GM21367 (cell line): ENCODE measurements around the gene CEMIP.
"Not testable (repeated sequence)": the region's sequence is repeated elsewhere in the genome, so short reads cannot be mapped to it uniquely, and the experiment has no call there.

ENCODE experiments used
- ATAC-seq: cut with Tn5 transposase; IDR thresholded peaks from one replicate; pipeline ENCODE4 v1.9.1; 2021; ENCODE audit not compliant: unreplicated experiment

The CEMIP gene

DNA sequence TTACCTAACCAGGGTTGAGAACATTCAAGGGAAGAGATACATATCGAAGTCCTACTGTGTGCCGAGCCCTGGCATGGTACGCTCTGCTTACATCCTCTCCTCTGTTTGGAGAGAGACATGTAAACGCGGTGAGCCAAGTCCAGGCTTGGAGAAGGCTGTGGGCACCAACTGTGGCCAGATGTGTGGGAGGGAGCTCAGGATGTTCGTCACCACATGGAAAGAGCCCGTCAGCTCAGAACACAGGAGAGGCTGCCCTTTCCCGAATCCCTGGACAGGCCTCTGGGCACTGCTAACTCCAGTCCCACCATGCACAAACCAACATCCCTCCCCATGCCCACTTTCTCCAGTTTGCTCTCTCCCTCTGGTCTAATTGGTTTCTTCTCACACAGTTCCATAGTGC, 167.4 kb downstream of the CEMIP start:
- ATAC-seq, result no peak

- no peak for ATAC-seq
Measured at GRCh38 chr15:80948651-80949292, 169.6 kb downstream of the CEMIP start.

DNA sequence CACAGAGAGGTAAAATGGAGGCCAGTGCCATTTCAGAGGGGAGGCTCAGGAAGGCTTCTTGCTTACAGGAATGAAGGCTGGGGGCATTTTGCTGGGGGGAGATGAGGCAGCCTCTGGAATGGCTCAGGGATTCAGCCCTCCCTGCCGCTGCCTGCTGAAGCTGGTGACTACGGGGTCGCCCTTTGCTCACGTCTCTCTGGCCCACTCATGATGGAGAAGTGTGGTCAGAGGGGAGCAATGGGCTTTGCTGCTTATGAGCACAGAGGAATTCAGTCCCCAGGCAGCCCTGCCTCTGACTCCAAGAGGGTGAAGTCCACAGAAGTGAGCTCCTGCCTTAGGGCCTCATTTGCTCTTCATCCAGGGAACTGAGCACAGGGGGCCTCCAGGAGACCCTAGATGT, 170.6 kb downstream of the CEMIP start:
- no peak for ATAC-seq

DNA sequence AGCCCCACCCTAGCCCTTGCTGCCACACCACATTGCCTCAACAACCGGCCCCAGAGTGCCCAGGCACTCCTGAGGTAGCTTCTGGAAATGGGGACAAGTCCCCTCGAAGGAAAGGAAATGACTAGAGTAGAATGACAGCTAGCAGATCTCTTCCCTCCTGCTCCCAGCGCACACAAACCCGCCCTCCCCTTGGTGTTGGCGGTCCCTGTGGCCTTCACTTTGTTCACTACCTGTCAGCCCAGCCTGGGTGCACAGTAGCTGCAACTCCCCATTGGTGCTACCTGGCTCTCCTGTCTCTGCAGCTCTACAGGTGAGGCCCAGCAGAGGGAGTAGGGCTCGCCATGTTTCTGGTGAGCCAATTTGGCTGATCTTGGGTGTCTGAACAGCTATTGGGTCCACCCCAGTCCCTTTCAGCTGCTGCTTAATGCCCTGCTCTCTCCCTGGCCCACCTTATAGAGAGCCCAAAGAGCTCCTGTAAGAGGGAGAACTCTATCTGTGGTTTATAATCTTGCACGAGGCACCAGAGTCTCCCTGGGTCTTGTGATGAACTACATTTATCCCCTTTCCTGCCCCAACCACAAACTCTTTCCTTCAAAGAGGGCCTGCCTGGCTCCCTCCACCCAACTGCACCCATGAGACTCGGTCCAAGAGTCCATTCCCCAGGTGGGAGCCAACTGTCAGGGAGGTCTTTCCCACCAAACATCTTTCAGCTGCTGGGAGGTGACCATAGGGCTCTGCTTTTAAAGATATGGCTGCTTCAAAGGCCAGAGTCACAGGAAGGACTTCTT, 171.3 kb downstream of the CEMIP start:
- ATAC-seq, result no peak

DNA sequence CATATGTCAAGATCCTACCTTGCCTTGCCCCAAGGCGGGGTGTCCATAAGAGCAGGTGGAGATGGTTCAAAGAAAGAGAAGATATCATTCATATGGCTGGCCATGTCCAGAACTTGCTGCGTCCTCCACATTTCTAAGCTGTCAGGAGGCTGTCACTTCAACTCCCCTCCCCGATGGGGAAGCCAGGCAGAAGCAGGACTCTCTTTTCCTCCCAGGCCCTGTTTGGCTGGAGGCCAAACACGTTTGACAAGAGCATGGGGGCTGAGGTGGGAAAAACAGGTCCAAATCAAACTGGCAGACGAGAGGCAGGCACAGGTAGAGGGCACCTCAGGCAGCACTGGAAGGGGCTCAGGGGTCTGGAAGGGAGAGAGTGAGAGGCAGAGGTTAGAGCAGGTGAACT, 172.8 kb downstream of the CEMIP start:
- ATAC-seq, result no peak

- ATAC-seq, result no peak
Measured at GRCh38 chr15:80953001-80953952, 174.1 kb downstream of the CEMIP start.

DNA sequence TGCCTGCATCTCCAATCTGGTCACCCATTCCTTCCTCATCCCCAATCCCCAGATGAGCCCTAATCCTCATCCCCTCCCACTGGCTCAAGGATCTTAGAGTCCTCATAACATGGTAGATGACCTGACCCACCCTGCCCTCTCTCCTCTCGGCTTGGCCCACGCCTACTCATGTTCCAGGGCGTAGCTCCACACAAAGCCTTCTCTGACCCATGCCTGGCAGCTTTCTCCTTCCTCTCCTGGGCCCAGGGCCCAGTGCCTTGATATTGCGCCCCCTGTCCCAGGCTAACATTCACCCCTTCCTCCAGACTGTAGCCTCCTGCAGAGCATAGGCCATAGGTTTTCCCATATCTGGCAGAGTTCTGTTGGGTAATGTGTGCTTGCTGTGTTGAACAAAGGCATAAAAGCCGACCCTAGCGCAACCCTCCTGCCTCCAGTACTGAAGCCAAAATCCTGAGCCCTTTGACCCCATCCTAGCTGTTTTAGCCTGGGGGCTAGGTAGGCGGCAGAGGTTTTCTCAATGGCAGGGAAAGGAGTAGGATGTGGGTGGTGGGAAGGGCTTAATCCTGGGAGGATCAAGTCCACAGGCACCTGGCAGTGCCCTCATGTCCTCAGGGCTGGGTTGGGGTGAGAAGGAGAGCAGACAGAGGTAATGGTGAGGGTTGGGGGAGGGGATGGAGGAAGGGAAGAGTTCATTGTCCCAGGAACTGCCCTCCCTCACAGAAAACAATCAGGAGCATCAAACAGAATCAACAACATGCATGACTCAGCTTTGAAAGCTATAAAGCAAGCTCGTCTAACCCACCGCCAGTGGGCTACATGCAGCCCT, 175.0 kb downstream of the CEMIP start:
- ATAC-seq, result no peak

DNA sequence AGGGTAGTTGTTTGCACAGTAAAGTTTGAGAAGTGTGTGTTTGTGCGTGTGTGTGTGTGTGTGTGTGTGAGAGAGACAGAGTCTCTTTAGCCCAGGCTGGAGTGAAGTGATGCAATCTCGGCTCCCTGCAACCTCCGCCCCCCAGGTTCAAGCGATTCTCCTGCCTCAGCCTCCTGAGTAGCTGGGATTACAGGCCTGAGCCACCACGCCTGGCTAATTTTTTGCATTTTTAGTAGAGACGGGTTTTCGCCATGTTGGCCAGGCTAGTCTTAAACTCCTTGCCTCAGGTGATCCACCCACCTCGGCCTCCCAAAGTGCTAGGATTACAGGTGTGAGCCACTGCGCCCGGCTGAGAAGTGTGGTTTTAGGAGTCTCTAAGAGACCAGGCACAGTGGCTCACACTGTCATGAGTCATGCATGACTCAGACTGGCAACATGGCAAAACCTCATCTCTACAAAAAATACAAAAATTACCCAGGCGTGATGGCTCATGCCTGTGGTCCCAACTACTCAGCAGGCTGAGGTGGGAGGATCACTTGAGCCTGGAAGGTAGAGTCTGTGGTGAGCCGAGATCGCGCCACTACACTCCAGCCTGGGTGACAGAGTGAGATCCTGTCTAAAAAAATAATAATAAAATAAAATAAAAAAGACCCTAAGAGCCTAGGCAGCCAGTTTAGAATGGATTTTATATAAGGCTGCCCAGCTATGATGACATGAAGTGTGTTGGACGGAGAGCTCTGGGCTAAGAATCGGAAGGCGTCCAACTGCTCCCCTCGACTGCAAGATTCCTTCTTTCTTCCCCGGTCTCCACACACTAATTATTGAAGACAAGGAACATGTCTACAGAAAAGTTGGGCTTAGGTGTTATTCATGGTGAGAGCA, 176.6 kb downstream of the CEMIP start:
- ATAC-seq, result not testable (repeated sequence)

DNA sequence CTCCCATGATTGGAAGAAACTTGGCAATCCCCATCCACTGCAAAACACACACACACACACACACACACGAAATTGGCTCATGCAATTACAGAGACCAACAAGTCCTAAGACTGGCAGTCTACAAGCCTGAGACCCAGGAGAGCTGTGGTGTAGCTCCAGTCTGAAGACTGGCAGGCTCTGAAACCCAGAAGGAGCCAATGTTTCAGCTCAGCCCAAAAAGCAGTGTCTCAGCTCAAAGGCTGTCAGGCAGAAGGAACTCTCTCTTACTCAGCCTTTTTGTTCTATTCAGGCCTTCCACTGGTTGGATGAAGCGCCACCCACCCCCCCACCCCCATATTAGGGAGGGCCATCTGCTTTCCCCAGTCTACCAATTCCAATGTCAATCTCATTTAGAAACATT, 178.4 kb downstream of the CEMIP start:
- ATAC-seq, result no peak

- no peak for ATAC-seq
Measured at GRCh38 chr15:80957976-80958375, 178.8 kb downstream of the CEMIP start.

- no peak for ATAC-seq
Measured at GRCh38 chr15:80958818-80959495, 179.8 kb downstream of the CEMIP start.

DNA sequence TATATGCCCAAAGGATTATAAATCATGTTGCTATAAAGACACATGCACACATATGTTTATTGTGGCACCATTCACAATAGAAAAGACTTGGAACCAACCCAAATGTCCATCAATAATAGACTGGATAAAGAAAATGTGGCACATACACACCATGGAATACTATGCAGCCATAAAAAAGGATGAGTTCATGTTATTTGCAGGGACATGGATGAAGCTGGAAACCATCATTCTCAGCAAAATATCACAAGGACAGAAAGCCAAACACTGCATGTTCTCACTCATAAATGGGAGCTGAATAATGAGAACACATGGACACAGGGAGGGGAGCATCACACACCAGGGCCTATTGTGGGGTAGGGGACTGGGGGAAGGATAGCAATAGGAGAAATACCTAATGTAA, 186.3 kb downstream of the CEMIP start:
- ATAC-seq, result not testable (repeated sequence)

DNA sequence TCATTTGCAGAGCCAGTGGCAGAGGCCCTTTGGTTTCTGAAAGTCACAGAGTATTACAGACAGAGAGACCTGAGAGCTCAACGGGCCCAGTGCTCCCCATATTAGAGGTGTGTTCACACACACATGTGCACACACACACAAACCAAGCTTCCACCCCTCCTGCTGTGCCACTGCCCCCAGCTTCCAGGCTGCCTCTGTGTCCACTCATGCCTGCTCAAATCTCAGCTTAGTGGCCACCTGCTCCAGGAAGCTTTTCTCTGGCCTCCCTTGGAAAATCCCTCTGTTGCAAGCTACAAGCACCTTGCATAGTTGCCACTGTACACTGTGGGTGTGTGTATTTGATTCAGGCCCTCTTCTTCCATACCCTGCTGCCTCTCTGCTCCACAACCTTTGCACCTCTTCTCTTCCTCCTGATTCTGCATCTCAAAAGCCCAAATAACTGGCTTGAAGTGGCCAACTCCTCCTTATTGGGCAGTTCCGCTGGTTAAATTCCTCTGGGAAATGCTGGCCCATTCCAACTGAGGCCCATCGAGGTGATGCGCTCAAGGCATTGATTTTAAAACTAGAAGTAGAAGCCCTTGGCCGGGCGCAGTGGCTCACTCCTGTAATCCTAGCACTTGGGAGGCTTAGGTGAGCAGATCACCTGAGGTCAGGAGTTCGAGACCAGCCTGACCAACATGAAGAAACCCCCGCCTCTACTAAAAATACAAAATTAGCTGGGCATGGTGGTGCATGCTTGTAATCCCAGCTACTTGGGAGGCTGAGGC, 187.4 kb downstream of the CEMIP start:
- no peak for ATAC-seq

- no peak for ATAC-seq
Measured at GRCh38 chr15:80967451-80967850, 188.3 kb downstream of the CEMIP start.

DNA sequence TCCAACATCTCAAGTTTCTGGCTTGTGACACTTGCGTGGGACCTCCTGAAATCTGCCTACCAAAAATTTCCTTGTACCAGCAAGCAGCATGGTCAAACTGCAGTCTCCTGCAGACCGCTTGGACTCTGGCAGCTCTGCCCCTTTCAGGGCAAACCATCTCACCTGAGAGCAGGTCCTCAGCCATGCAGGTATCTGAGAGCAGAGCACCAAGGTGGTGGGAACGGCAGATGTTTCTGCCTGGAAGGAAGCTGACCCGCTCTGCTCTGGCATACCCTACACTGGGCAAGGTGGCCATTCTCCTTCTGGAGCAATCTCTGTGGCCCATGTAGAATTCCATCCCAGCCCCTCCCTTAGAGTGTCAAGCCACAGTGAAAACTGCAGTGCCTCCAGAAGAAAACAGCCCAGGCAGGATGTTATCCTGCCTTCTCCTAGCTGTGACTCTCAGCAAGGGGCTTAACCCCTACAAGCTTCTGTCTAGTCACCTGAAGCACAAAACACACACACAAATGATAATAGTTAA, 188.9 kb downstream of the CEMIP start:
- no peak for ATAC-seq

- no peak for ATAC-seq
Measured at GRCh38 chr15:80969316-80969715, 190.1 kb downstream of the CEMIP start.

DNA sequence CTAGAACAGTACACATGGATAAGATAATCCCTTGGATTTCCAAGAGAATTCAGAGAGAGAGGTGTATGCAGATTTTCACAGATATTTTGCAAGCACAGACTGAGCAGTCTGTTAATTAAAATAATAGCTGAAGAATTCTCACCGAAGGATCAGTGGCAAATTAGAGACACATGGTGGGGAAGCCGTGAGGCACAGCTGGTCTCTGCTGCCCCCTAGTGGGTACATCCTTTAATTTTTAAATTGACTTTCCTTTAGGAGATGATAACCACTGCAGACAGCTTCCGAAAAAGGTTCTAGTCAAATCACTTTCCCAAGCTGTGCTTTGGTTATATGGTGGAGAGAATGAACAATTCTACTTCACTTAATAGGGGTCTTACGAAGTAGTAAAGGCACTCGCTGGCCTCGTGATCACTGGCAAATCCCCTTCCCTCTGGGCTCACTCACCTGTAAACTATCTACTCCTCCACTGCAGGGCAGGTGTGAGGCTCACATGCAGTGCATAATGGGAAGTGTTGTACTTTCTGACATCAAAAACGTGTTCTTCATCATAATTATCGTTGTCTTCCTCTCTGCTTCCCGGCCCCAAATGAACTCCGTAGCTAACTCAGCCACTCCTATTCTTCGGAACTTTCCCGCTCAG, 191.0 kb downstream of the CEMIP start:
- no peak for ATAC-seq

GRCh38 chr15:80970658-80971057, 191.5 kb downstream of the CEMIP start:
- ATAC-seq, result no peak
